Panc1 (cell line): ENCODE measurements around the gene PKNOX2. TPM values are rescaled to one million over a fixed set of nuclear protein-coding genes. Genes with fewer than 3 reads are reported as not detected.

ENCODE experiments used
- ATAC-seq: fragments of 200-7000 bp; cut with Tn5 transposase; 2 replicates; pipeline ENCODE4 v1.9.1; 2020; ENCODE audit warnings: mild to moderate bottlenecking, moderate library complexity
- BruUV-seq: library from RNA; stranded (reverse); fragments of 400-500 nt; replicated peaks from 2 replicates; lab custom pipeline; 2021; lab: Mats Ljungman, UMichigan
- CTCF ChIA-PET: fragments of 300-600 bp; sonication (Branson Sonifier 250); formaldehyde crosslinking; loops from one replicate; lab custom pipeline; 2022; ENCODE audit warnings: antibody characterized with exemption; lab: Charles Lee
- POLR2A ChIA-PET: fragments of 300-600 bp; sonication (Branson Sonifier 250); formaldehyde crosslinking; loops from one replicate; lab custom pipeline; 2022; ENCODE audit warnings: antibody characterized with exemption; lab: Charles Lee
- DNase-seq: peaks from one replicate; pipeline ENCODE4 v3.0.0-alpha.2; 2010; ENCODE audit warnings: low read depth, low spot score
- H3K27ac ChIP-seq: 2 replicates; pipeline ENCODE4 v1.5.1; 2011; ENCODE audit warnings: mild to moderate bottlenecking, low read length, inconsistent platforms
- H3K27me3 ChIP-seq: fragments of 200-500 bp; sonication (Bioruptor generic); 2 replicates; pipeline ENCODE4 v1.6.0; 2014; ENCODE audit warnings: low read length, inconsistent platforms; ENCODE audit not compliant: control insufficient read depth, insufficient read depth
- H3K36me3 ChIP-seq: fragments of 200-500 bp; sonication (Bioruptor generic); 2 replicates; pipeline ENCODE4 v1.5.1; 2014; ENCODE audit warnings: inconsistent platforms, mild to moderate bottlenecking, low read length, moderate library complexity; ENCODE audit not compliant: control insufficient read depth, insufficient read depth
- H3K4me1 ChIP-seq: 2 replicates; pipeline ENCODE4 v1.5.1; 2011; ENCODE audit warnings: inconsistent platforms, mild to moderate bottlenecking, low read length, moderate library complexity; ENCODE audit not compliant: control insufficient read depth, insufficient read depth
- H3K4me3 ChIP-seq, 2 experiments: 2 replicates each; pipeline ENCODE4 v1.5.1; 2011 to 2012; ENCODE audit warnings: low read depth in 2 of 2, low read length in 2 of 2, mild to moderate bottlenecking in 2 of 2, inconsistent platforms in 1 of 2, moderate library complexity in 1 of 2
- H3K9me3 ChIP-seq: fragments of 200-500 bp; sonication (Bioruptor generic); 2 replicates; pipeline ENCODE4 v1.5.1; 2014; ENCODE audit warnings: low read depth, mild to moderate bottlenecking, inconsistent platforms, low read length, moderate library complexity; ENCODE audit not compliant: control insufficient read depth, insufficient read depth
- CTCF ChIP-seq: fragments of 450-650 bp; IDR thresholded peaks from 2 replicates; pipeline ENCODE4 v1.5.1; 2017; ENCODE audit warnings: mild to moderate bottlenecking
- POLR2AphosphoS5 ChIP-seq: IDR thresholded peaks from 2 replicates; pipeline ENCODE4 v1.6.1; 2012; ENCODE audit warnings: mild to moderate bottlenecking, low read depth, low read length, moderate library complexity
- REST ChIP-seq, 2 experiments: IDR thresholded peaks; 2 replicates each; pipeline ENCODE4 v1.6.1; 2011 to 2012; ENCODE audit warnings: low read depth in 2 of 2, control low read depth in 1 of 2, low read length in 1 of 2, mild to moderate bottlenecking in 1 of 2, moderate library complexity in 1 of 2; ENCODE audit not compliant: insufficient read depth in 1 of 2
- SIN3A ChIP-seq: IDR thresholded peaks from 2 replicates; pipeline ENCODE4 v1.6.1; 2012; ENCODE audit warnings: low read depth, mild to moderate bottlenecking, low read length, moderate library complexity, borderline replicate concordance; ENCODE audit not compliant: insufficient read depth
- TCF7L2 ChIP-seq: IDR thresholded peaks from 2 replicates; pipeline ENCODE4 v1.6.1; 2011; ENCODE audit warnings: mild to moderate bottlenecking, low read depth, low read length, inconsistent platforms
- in situ Hi-C: cut with HindIII; loops from 2 replicates; pipeline ENCODE4 v1.10.0; 2016; ENCODE audit warnings: low sequenced_read_pairs, low pct_unique_long_range_greater_than_20kb
- intact Hi-C: fragments of 100-400 bp; cut with micrococcal nuclease; formaldehyde crosslinking; loops from one replicate; pipeline ENCODE4 v1.10.0; 2022; ENCODE audit not compliant: unreplicated experiment
- total RNA-seq: library from RNA; stranded (reverse); gene quantifications from one replicate; pipeline ENCODE4 v1.2.1, GENCODE V29; 2021; ENCODE audit not compliant: unreplicated experiment

The PKNOX2 gene
- total RNA-seq, 1 experiment from 2014 or later = not detected

GRCh38 chr11:125441648-125442410, 277.3 kb downstream of the PKNOX2 start:
- H3K9me3 ChIP-seq = no peaks in the 10 kb centered on the region
- ChIA-PET CTCF (interaction anchor here (0.7 kb wide), 1 partner anchor 128 kb away, joined by 3 read pairs; the partner anchor contains the start of gene EI24), POLR2A (no interaction called here)
- TF ChIP-seq TCF7L2 (no peak), CTCF (no peak), SIN3A (no peak), POLR2AphosphoS5 (no peak), REST (IDR thresholded peaks at IDR 0.05; ENCODE audit: insufficient read depth in 1 of 2, low read depth in 2 of 2, low read length in 1 of 2) (no peak)
- H3K4me3 ChIP-seq = no peak overlapping the region
- no peak for DNase-seq
- peaks cover 27% of the 10 kb centered on the region for H3K27me3 ChIP-seq
- H3K4me1 ChIP-seq = no peaks in the 10 kb centered on the region
- in situ Hi-C loops = no loop called here
- no peak for ATAC-seq
- intact Hi-C loops = no loop called here
- H3K36me3 ChIP-seq = no peaks in the 10 kb centered on the region
- BruUV-seq = no TSS peak
- no peak overlapping the region for H3K27ac ChIP-seq

GRCh38 chr11:125442946-125443345, 278.4 kb downstream of the PKNOX2 start:
- intact Hi-C loops (no loop called here), in situ Hi-C loops (no loop called here)
- peaks cover 22% of the 10 kb centered on the region for H3K27me3 ChIP-seq
- H3K9me3 ChIP-seq = no peaks in the 10 kb centered on the region
- H3K4me1 ChIP-seq = no peaks in the 10 kb centered on the region
- TF ChIP-seq CTCF = no peak
- TF ChIP-seq REST (IDR thresholded peaks at IDR 0.05; ENCODE audit: insufficient read depth in 1 of 2, low read depth in 2 of 2, low read length in 1 of 2) = no peak
- TF ChIP-seq TCF7L2 = no peak
- no peak for TF ChIP-seq SIN3A
- TF ChIP-seq POLR2AphosphoS5 = no peak
- no peak for ATAC-seq
- ChIA-PET POLR2A (no interaction called here), CTCF (interaction anchor here (0.5 kb wide), 1 partner anchor 12 kb away, joined by 4 read pairs; no protein-coding TSS in a partner anchor)
- no peak overlapping the region for H3K4me3 ChIP-seq
- H3K36me3 ChIP-seq = no peaks in the 10 kb centered on the region
- no peak overlapping the region for H3K27ac ChIP-seq
- DNase-seq = no peak
- no TSS peak for BruUV-seq
